K562 (cell line): Measurements from ENCODE around the gene C1QL3. TPM values are rescaled to one million over a fixed set of nuclear protein-coding genes. Genes with fewer than 3 reads are reported as not detected.

Experiments used
- ATAC-seq: fragments of 200-7000 bp; cut with Tn5 transposase; 3 replicates; pipeline ENCODE4 v1.9.1; 2020; ENCODE audit warnings: moderate library complexity
- BruUV-seq: library from RNA; stranded (reverse); fragments of 400-500 nt; replicated peaks from 2 replicates; lab custom pipeline; 2021; lab: Mats Ljungman, UMichigan
- CTCF ChIA-PET: fragments of 300-600 bp; formaldehyde crosslinking; extraction: SDS; loops from one replicate; lab custom pipeline; 2021; ENCODE audit warnings: low intra/inter-chr PET ratio; lab: Yijun Ruan, JAX
- POLR2A ChIA-PET: fragments of 300-600, 350-650 bp; sonication (Branson Sonifier 250); formaldehyde crosslinking; extraction: SDS; loops from one replicate; lab custom pipeline; 2021; ENCODE audit warnings: antibody characterized with exemption, inconsistent platforms; lab: Yijun Ruan, JAX
- DNase-seq, 4 experiments: peaks; one replicate each; pipeline versions ENCODE4 v3.0.0 to v3.0.0-alpha.2; 2011 to 2018; ENCODE audit warnings: low spot score in 3 of 4, mixed read lengths in 3 of 4; ENCODE audit errors: extremely low read depth in 1 of 4
- FAIRE-seq: peaks from 2 replicates; lab custom pipeline; 2011; peaks lifted over from hg19 to GRCh38; lab: Jason Lieb, UNC
- H2AFZ ChIP-seq: 2 replicates; pipeline ENCODE4 v1.6.0; 2011; ENCODE audit warnings: low read depth, low read length, control low read depth, inconsistent platforms
- H3K27ac ChIP-seq: fragments of 200-600 bp; 3 replicates; pipeline ENCODE4 v1.8.0; 2011; ENCODE audit warnings: low read depth, mild to moderate bottlenecking, control low read depth, inconsistent platforms, low read length, moderate library complexity, mixed read lengths; ENCODE audit errors: extremely low read depth
- H3K27me3 ChIP-seq, 2 experiments: fragments of 300-600 bp in 1 of 2; 2 replicates in 1 of 2; 3 replicates in 1 of 2; pipeline versions ENCODE4 v1.6.0 to v1.8.0; 2011; ENCODE audit warnings: inconsistent platforms in 2 of 2, low read length in 2 of 2, mild to moderate bottlenecking in 1 of 2, mixed read lengths in 1 of 2, moderate library complexity in 1 of 2; ENCODE audit not compliant: control insufficient read depth in 2 of 2, insufficient read depth in 2 of 2
- H3K36me3 ChIP-seq: fragments of 300-600 bp; 3 replicates; pipeline ENCODE4 v1.8.0; 2011; ENCODE audit warnings: mild to moderate bottlenecking, low read length, inconsistent platforms; ENCODE audit not compliant: control insufficient read depth, insufficient read depth
- H3K4me1 ChIP-seq, 2 experiments: fragments of 200-600 bp in 1 of 2; replicated peaks in 1 of 2; 2 replicates in 1 of 2; 3 replicates in 1 of 2; pipeline versions ENCODE4 v1.5.1 to v1.8.0; 2011; ENCODE audit warnings: inconsistent platforms in 2 of 2, low read length in 2 of 2, mild to moderate bottlenecking in 1 of 2, mixed read lengths in 1 of 2, moderate library complexity in 1 of 2; ENCODE audit not compliant: control insufficient read depth in 2 of 2, insufficient read depth in 2 of 2
- H3K4me2 ChIP-seq: 2 replicates; pipeline ENCODE4 v1.6.1; 2011; ENCODE audit warnings: low read length, control low read depth, inconsistent platforms, mixed read lengths; ENCODE audit not compliant: insufficient read depth
- H3K4me3 ChIP-seq: fragments of 200-600 bp; sonication (generic), shearing (Covaris generic); 2 replicates; pipeline ENCODE4 v1.5.1; 2016; ENCODE audit warnings: control low read depth, inconsistent platforms
- H3K79me2 ChIP-seq: fragments of 200-600 bp; 3 replicates; pipeline ENCODE4 v1.8.0; 2011; ENCODE audit warnings: low read length, inconsistent platforms; ENCODE audit not compliant: control insufficient read depth, insufficient read depth
- H3K9ac ChIP-seq, 2 experiments: 2 replicates each; pipeline versions ENCODE4 v1.6.0 to v1.6.1; 2011; ENCODE audit warnings: low read depth in 2 of 2, low read length in 2 of 2, control low read depth in 1 of 2, inconsistent platforms in 1 of 2, mild to moderate bottlenecking in 1 of 2, mixed read lengths in 1 of 2; ENCODE audit not compliant: insufficient read depth in 1 of 2
- H3K9me1 ChIP-seq: one replicate; pipeline ENCODE4 v1.6.0; 2011; ENCODE audit warnings: inconsistent platforms, mild to moderate bottlenecking, low read length, moderate library complexity; ENCODE audit not compliant: control insufficient read depth, insufficient read depth
- H3K9me3 ChIP-seq: replicated peaks from 2 replicates; pipeline ENCODE4 v1.5.1; 2011; ENCODE audit warnings: low read depth, low read length, inconsistent platforms; ENCODE audit not compliant: control insufficient read depth, insufficient read depth
- H4K20me1 ChIP-seq: replicated peaks from 2 replicates; pipeline ENCODE4 v1.6.1; 2011; ENCODE audit warnings: low read length, inconsistent platforms, mixed read lengths; ENCODE audit not compliant: control insufficient read depth, insufficient read depth
- ATF1 ChIP-seq, 2 experiments: fragments of 450-650 bp in 1 of 2; IDR thresholded peaks; 2 replicates each; pipeline ENCODE4 v1.6.1; 2016; ENCODE audit warnings: missing compliant biosample characterization in 1 of 2, missing genetic modification characterization in 1 of 2
- ATF3 ChIP-seq, 2 experiments: fragments of 450-650 bp in 1 of 2; sonication (generic) in 1 of 2; formaldehyde crosslinking in 1 of 2; IDR thresholded peaks in 1 of 2; conservative IDR thresholded peaks in 1 of 2; 2 replicates each; pipeline versions ENCODE4 v1.6.1 to v1.8.1; 2016 to 2023; ENCODE audit warnings: mild to moderate bottlenecking in 2 of 2, moderate library complexity in 2 of 2, inconsistent platforms in 1 of 2, missing genetic modification reagents in 1 of 2
- EWSR1 ChIP-seq: fragments of 450-650 bp; IDR thresholded peaks from 2 replicates; pipeline ENCODE4 v1.6.1; 2018; ENCODE audit warnings: borderline replicate concordance, mild to moderate bottlenecking, low read depth, moderate library complexity; ENCODE audit not compliant: partially characterized antibody
- POLR3A ChIP-seq: IDR thresholded peaks from 2 replicates; pipeline ENCODE4 v1.6.1; 2011; ENCODE audit warnings: borderline replicate concordance, mild to moderate bottlenecking, moderate library complexity; ENCODE audit not compliant: insufficient read length, insufficient read depth; ENCODE audit errors: extremely low read depth
- SP1 ChIP-seq: sonication (generic); formaldehyde crosslinking; IDR thresholded peaks from 2 replicates; pipeline ENCODE4 v1.8.1; 2022; ENCODE audit warnings: mild to moderate bottlenecking, missing genetic modification reagents
- ZFX ChIP-seq: sonication (generic); formaldehyde crosslinking; IDR thresholded peaks from 2 replicates; pipeline ENCODE4 v1.8.0; 2022; ENCODE audit warnings: mild to moderate bottlenecking, missing genetic modification reagents, moderate library complexity
- ZNF444 ChIP-seq: fragments of 250-450 bp; sonication (Bioruptor Pico); IDR thresholded peaks from 2 replicates; pipeline ENCODE4 v1.4.0; 2020; ENCODE audit warnings: mild to moderate bottlenecking, moderate library complexity
- WGBS: fragments of 100-300 bp; shearing (Covaris generic); methylation state at CpG from one replicate; pipeline ENCODE4 v1.1.6; 2016; ENCODE audit warnings: low coverage, mixed read lengths; ENCODE audit not compliant: insufficient coverage; ENCODE audit errors: missing lambda C conversion rate; 5-methylcytosine and 5-hydroxymethylcytosine counted together
- in situ Hi-C: fragments of 300-500 bp; cut with MboI; formaldehyde crosslinking; loops from 4 replicates; pipeline ENCODE4 v1.15.0; 2018; ENCODE audit warnings: inconsistent platforms, mixed read lengths
- intact Hi-C: fragments of 100-400 bp; cut with micrococcal nuclease; formaldehyde crosslinking; loops from 2 replicates; pipeline ENCODE4 v1.14.2; 2022
- polyA plus RNA-seq, 8 experiments: library from polyadenylated mRNA; depleted of rRNA in 4 of 8; stranded (reverse) in 5 of 8; unstranded in 3 of 8; fragments of >200 nt; fragmentation: Nextera tagmentation in 2 of 8; fragmentation: Illumina TruSeq in 1 of 8; extraction: Ambion mirVana in 2 of 8; extraction: Trizol in 1 of 8; gene quantifications; 2 replicates each; pipeline versions ENCODE4 v1.2.1 to v1.2.3, GENCODE V29; 2011 to 2014; ENCODE audit warnings: inconsistent platforms in 1 of 8, missing spikeins in 1 of 8
- total RNA-seq, 7 experiments: library from RNA; depleted of rRNA in 6 of 7; stranded (reverse); fragments of >200 nt in 6 of 7; fragmentation: Illumina TruSeq in 2 of 7; extraction: Trizol in 2 of 7; gene quantifications; 2 replicates each; pipeline versions ENCODE4 v1.2.1 to v1.2.3, GENCODE V29; 2011 to 2021; ENCODE audit warnings: low replicate concordance in 1 of 7
- TF ChIP-seq, protein P1 (sequence below): fragments of 450-650 bp; IDR thresholded peaks from 2 replicates; pipeline ENCODE4 v1.6.1; 2017; ENCODE audit warnings: antibody characterized with exemption, mild to moderate bottlenecking
- TF ChIP-seq, protein P2 (sequence below): IDR thresholded peaks from 3 replicates; pipeline ENCODE4 v1.6.1; 2011; ENCODE audit warnings: borderline replicate concordance, mild to moderate bottlenecking, moderate library complexity; ENCODE audit not compliant: insufficient read length; ENCODE audit errors: extremely low read depth

C1QL3 gene
- total and polyA plus RNA-seq, 9 of the 15 experiments (the other 6 are each of a cell fraction or from before 2014, with no cell fraction given), result 0.28 to 0.37 TPM; not detected in 7

DNA sequence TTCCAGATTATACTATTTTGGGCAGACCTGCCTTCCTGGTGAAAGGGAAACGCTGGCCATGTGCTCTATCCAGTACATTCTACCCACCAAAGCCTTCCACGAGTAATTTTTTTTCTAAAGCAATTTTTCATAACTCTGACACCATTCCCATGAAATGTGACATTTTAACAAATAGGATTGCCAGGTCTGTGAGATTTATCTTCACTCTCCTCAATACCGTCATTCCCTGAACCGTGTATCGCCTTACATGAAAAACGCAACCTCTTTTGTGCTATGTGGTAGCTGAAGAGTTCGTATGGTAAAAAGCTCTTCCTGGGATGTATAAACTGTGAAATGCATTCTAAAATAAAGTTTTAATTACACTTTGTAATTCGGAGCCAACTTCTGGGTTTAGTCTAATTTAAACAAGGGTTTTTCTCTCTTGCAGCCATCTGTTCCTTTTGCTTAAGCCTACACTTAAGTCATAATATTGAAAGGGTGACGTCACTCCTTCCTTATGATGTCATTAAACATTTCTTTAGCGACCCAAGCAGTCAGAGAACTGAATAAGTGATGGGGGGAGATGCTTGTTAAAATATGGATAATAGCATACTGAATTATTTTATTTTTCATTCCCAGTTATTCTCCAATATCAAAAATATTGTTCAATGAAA, 27.7 kb downstream of the C1QL3 start:
- Histone ChIP-seq H2AFZ (no peak overlapping the region), H3K27me3 (no peaks in the 10 kb centered on the region), H3K27ac (no peak overlapping the region), H3K4me1 (peaks cover 0 to 5% of the 10 kb centered on the region in 2 experiments; a peak in 2 of 5 replicates), H4K20me1 (no peaks in the 10 kb centered on the region), H3K9me3 (no peaks in the 10 kb centered on the region), H3K4me3 (no peak overlapping the region), H3K36me3 (peaks cover 19% of the 10 kb centered on the region; the same call in 2 of the 3 replicates), H3K79me2 (no peaks in the 10 kb centered on the region), H3K4me2 (no peak overlapping the region), H3K9me1 (no peaks in the 10 kb centered on the region), H3K9ac (no peak overlapping the region)
- FAIRE-seq (no peak), ATAC-seq (no peak), DNase-seq (no peak)
- no TSS peak for BruUV-seq
- 80% methylated on average over 10 of the region's 10 CpGs for WGBS
- ChIA-PET POLR2A (interaction anchor here (1.1 kb wide), 1 partner anchor 8 kb away, joined by 3 read pairs; no protein-coding TSS in a partner anchor), CTCF (no interaction called here)
- in situ Hi-C loops (no loop called here), intact Hi-C loops (no loop called here)
- TF ChIP-seq ATF3 (IDR thresholded peaks at IDR 0.05) (peak; percentile 49; the same call in 1 of the 2 replicates), ATF3 (CRISPR knock-in tag; conservative IDR thresholded peaks at IDR 0.05) (no peak), ZNF444 (CRISPR knock-in tag) (no peak), POLR3A (no peak), ZFX (CRISPR knock-in tag) (no peak), SP1 (CRISPR knock-in tag) (no peak), ATF1 (CRISPR knock-in tag; IDR thresholded peaks at IDR 0.05) (no peak), ATF1 (tag; IDR thresholded peaks at IDR 0.05) (peak; percentile 27; the same call in 1 of the 2 replicates), EWSR1 (no peak)
- TF ChIP-seq, protein P1, sequence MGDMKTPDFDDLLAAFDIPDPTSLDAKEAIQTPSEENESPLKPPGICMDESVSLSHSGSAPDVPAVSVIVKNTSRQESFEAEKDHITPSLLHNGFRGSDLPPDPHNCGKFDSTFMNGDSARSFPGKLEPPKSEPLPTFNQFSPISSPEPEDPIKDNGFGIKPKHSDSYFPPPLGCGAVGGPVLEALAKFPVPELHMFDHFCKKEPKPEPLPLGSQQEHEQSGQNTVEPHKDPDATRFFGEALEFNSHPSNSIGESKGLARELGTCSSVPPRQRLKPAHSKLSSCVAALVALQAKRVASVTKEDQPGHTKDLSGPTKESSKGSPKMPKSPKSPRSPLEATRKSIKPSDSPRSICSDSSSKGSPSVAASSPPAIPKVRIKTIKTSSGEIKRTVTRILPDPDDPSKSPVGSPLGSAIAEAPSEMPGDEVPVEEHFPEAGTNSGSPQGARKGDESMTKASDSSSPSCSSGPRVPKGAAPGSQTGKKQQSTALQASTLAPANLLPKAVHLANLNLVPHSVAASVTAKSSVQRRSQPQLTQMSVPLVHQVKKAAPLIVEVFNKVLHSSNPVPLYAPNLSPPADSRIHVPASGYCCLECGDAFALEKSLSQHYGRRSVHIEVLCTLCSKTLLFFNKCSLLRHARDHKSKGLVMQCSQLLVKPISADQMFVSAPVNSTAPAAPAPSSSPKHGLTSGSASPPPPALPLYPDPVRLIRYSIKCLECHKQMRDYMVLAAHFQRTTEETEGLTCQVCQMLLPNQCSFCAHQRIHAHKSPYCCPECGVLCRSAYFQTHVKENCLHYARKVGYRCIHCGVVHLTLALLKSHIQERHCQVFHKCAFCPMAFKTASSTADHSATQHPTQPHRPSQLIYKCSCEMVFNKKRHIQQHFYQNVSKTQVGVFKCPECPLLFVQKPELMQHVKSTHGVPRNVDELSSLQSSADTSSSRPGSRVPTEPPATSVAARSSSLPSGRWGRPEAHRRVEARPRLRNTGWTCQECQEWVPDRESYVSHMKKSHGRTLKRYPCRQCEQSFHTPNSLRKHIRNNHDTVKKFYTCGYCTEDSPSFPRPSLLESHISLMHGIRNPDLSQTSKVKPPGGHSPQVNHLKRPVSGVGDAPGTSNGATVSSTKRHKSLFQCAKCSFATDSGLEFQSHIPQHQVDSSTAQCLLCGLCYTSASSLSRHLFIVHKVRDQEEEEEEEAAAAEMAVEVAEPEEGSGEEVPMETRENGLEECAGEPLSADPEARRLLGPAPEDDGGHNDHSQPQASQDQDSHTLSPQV, result no peak
- TF ChIP-seq, protein P2, sequence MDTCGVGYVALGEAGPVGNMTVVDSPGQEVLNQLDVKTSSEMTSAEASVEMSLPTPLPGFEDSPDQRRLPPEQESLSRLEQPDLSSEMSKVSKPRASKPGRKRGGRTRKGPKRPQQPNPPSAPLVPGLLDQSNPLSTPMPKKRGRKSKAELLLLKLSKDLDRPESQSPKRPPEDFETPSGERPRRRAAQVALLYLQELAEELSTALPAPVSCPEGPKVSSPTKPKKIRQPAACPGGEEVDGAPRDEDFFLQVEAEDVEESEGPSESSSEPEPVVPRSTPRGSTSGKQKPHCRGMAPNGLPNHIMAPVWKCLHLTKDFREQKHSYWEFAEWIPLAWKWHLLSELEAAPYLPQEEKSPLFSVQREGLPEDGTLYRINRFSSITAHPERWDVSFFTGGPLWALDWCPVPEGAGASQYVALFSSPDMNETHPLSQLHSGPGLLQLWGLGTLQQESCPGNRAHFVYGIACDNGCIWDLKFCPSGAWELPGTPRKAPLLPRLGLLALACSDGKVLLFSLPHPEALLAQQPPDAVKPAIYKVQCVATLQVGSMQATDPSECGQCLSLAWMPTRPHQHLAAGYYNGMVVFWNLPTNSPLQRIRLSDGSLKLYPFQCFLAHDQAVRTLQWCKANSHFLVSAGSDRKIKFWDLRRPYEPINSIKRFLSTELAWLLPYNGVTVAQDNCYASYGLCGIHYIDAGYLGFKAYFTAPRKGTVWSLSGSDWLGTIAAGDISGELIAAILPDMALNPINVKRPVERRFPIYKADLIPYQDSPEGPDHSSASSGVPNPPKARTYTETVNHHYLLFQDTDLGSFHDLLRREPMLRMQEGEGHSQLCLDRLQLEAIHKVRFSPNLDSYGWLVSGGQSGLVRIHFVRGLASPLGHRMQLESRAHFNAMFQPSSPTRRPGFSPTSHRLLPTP, result no peak
